IPS-NIHi7 (cell line): ENCODE results near the gene DNMBP.
"Not testable (repeated sequence)": the region's sequence is repeated elsewhere in the genome, so short reads cannot be mapped to it uniquely, and the experiment has no call there.

ENCODE experiments used
- DNase-seq: peaks from one replicate; pipeline ENCODE4 v3.0.0; 2012; ENCODE audit warnings: mixed read lengths; ENCODE audit errors: extremely low spot score

The DNMBP gene

DNA sequence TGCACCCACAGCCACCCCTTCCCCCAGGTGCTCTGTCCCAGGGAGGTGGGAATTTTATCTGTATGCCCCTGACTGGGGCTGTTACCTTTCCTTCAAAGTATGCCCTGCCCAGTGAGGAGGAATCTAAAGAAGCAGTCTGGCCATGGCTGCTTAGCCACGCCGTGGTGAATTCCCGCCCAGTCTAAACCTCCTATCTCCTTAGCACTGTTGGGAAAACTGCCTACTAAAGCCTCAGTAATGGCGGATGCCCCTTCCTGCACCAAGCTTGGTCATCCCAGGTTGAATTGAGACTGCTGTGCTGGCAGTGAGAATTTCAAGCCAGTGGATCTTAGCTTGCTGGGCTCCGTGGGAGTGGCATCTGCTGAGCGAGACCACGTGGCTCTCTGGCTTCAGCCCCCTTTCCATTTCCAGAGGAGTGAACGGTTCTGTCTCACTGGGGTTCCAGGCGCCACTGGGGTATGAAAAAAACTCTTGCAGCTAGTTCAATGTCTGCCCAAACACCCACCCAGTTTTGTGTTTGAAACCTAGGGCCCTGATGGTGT lies 140.1 kb downstream of the DNMBP start:
- peak; percentile 5 for DNase-seq

DNA sequence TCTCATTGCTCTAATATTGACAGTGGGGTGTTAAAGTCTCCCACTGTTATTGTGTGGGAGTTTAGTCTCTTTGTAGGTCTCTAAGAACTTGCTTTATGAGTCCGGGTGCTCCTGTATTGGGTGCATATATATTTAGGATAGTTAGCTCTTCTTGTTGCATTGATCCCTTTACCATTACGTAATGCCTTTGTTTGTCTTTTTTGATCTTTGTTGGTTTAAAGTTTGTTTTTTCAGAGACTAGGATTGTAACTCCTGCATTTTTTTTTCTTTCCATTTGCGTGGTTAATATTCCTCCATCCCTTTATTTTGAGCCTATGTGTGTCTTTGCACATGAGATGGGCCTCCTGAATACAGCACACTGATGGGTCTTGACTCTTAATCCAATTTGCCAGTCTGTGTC lies 142.5 kb downstream of the DNMBP start:
- not testable (repeated sequence) for DNase-seq

DNA sequence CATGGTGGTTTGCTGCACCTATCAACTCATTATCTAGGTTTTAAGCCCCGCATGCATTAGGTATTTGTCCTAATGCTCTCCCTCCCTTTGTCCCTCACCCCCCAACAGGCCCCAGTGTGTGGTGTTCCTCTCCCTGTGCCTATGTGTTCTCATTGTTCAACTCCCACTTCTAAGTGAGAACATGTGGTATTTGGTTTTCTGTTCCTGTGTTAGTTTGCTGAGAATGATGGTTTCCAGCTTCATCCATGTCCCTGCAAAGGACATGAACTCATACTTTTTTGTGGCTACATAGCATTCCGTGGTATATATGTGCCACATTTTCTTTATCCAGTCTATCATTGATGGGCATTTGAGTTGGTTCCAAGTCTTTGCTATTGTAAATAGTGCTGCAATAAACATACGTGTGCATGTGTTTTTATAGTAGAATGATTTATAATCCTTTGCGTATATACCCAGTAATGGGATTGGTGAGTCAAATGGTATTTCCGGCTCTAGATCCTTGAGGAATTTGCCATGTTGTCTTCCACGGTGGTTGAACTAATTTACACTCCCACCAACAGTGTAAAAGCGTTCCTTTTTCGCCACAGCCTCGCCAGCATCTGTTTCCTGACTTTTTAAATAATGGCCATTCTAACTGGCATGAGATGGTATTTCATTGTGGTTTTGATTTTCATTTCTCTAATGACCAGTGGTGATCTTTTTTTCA lies 146.1 kb downstream of the DNMBP start:
- DNase-seq, result not testable (repeated sequence)

DNA sequence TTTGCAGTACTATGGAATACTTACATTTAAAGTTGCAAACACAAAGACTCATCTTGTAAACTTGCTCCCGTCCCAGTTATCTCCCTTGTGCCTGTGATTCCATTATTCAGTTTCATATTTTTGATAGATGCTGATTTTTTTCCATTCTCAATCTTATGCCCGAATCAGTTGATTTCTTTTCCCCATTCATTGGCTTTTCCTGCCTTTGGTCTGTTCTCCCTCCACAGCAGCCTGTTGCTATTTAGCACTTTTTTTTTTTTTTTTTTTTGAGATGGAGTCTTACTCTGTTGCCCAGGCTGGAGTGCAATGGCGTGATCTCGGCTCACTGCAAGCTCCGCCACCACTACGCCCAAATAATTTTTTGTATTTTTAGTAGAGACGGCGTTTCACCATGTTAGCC lies 149.3 kb downstream of the DNMBP start:
- no peak for DNase-seq

DNA sequence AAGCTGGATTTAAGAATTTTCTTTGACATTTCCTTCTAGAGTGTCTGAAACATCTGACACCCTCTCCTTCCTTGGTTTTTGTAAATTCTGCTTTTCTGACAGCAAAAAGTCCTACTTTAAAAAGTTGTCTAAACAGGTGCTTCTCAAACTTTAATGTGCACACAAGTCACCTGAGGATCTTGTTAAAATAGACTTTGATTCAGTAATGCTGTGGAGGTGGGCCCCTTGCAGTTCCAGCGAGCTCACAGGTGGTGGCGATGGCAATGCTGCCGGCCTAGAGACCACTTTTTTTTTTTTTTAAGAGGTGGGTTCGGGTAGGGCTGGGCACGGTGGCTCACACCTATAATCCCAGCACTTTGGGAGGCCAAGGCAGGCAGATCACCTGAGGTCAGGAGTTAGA lies 150.2 kb downstream of the DNMBP start:
- peak; percentile 55 for DNase-seq

DNA sequence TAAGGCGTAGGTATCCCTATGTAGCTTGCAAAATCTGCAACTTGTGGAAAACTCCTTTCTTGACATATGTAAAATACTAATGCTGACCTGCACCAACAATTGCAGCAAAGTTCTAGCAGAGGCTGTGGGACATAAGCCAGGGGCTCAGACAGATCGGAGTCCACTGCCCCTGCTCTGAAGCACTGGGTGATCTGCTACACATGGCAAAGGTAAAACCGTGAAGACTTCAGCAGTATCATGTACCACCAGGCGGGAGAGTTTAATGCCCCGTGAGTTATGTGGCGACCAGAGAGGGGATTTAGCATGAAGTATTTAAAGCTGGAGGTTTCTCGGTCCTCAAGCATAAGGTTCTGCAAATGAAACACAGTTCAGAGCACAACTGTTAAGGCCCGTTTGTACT lies 150.9 kb downstream of the DNMBP start:
- peak; percentile 1 for DNase-seq

DNA sequence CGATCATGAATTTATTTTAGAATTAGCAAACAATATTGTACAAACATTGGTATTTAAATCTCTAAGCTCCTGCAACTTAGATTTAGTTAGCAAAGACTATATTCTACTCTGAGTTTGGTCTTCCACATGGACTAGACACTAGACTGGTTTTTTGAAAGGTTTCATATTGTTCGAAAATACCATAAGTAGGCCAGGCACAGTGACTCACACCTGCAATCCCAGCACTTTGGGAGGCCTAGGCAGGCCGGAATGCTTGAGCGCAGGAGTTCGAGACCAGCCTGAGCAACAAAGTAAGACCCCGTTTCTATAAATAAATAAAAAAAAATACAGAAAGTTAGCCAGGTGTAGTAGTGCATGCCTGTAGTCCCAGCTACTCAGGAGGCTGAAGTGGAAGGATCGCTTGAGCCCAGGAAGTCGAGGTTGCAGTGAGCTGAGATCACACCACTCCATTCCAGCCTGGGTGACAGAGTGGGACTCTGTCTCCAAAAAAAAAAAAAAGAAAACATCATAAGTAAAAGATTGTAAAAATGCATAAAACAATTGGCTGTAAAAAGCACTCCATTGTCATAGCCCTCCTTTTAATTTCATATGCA lies 154.2 kb downstream of the DNMBP start:
- DNase-seq, result no peak

DNA sequence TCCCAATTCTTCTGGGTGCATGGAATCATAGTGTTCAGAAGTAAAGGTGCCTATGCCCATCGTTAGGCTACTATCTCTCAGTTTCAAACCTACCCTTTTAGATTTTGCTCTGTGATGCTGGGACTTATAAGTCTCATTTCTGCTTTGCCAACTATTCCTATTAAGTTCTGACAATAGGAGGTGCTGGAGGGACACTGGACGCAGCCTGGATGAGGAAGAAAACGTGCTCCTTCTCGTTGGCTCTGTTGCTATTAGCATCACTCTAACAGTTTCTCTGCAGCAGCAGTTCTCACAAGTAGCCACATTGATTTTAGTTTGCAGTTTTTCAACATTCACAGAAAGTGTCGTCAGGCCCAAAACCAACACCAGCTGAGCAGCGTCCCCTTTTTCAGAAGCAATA lies 154.9 kb downstream of the DNMBP start:
- peak; percentile 50 for DNase-seq

DNA sequence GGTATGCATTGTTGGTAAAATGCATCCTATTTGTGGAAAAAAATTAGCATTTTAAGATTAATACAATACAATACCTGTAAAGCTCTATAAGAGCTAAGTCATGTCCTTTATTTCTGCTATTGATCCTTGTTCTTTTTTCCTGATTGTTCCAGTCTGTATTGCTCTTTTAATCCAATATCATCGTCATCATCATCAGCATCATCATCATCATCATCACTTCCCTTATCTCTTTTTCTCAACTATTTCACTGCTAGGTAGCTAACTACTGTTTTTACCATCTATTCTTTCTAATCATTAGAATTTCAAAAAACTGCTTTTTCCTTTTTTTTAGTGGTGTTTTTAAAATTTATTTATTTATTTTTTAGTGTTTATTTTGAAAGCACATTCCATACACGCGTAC lies 156.1 kb downstream of the DNMBP start:
- DNase-seq, result no peak

DNA sequence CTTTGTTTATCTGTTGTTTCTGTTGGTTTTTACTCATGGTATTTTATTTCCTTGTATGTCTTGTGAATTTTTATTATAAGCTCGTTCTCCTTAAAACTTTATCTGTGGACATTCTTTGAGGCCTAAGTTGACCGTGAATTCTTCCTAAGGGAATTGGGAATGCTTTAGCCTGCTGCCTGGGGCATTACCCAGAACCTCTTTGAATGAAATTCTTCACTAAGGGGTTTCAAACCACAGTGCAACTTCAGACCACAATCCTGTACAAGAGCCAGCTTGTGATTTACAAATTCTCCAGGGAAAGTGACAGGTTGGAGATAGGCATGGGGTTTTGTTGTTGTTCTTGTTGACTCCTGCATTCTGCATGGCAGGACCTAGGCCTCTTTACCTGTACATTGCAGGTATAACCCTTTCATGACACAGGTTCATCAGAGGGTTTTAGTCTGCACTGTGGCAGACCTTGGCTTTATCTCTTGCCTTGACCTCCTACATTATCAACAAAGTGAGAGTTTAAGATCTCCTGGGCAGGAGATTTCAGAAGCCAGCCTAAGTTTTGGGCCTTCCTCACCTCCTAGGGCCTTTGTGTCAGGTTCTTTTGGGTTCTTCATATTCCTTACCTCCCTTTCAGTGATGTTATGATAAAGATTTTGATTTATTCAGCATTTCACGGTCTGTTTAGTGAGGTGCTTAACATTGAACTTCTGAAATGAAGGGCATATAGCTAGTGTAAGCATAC lies 157.1 kb downstream of the DNMBP start:
- peak; percentile 3 for DNase-seq

DNA sequence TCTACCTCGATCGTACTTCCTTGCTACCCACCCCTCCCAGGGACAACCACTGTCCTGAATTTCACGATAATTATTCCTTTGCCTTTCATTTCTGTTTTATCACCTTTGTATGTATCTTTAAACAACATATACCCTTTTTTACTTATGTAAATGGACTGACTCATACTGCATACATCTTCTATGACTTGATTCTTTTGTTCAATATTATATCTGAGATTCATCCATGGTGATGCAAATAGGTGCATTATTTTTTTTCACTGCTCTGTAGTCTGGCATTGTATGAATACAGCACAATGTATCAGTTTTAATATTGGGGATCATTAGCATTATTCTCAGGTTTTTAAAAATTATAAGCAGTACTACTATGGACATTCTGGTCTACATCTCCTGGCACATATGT lies 157.9 kb downstream of the DNMBP start:
- no peak for DNase-seq

DNA sequence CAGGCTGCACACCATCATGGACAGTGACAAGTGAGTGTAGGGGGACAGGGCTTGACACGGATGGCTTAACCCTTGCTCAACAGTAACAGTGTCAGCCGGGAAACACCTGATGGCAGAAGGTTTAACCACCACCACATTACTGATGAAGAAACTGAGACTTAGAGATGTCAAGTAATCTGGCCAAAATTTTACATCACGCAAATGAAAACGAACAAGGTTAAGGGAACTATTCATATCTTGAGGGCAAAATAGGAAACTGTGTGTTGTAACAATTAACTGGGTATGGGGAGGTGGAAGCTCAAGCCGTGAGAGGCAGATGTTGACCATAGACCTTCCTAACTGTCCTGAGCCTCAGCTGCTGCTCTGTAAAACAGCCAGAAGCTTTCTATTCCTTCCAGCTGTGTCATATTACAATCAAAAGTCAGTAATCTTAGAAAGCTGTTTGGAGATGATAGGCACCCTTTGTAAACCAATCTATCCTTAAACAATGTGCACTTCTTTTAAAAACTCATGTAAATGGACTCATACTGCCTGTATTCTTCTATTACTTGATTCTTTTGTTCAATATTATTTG lies 158.9 kb downstream of the DNMBP start:
- peak; percentile 2 for DNase-seq

DNA sequence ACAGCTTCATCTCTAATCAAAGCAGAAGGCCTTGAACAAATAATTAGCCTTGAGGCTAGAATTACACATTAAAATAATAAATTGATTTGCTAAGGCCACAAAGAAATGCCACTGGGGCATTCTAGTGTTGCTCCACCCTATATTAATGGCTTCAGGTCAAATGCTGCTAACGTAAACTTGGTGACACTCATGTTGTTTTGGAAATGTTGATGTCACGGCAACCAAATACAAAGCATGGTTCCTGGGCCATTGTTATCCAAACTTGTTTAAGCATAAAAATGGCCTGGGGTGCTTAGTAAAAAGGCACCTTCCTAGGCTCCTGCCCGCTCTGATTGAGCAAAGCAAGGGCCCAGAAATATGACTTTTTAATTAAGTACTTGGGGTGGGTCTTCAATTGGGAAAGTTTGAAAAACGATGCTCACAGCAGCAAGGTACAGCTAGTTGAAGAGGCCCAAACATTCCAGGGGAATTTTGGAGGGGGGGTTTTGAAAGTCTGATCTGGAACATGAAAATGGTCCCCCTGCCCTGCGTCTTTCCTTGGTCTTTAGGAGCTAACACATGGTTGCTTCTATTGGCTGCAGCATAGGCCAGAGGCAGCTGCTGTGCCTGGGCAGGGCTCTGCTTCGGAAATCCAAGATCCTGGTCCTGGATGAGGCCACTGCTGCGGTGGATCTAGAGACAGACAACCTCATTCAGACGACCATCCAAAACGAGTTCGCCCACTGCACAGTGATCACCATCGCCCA lies 159.6 kb downstream of the DNMBP start:
- DNase-seq, result peak; percentile 35

DNA sequence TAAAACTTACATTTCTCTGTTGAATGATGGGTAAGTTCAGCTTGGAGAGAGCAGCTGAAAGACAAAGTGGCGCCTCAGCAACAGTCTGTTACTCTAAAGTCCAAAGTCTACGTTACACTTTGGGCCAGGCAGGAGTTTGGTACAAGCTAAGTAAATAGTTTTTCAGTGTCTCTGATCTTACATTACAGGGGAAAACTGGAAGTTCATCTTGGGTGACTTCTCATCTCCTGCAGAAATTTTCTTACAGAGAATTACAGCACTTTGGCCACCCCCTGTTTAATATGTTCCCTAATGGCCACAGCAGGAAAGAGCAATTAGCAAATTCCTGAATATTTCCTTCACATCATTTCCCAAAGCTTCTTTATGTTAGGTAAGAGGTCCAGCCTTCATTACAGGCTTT lies 160.2 kb downstream of the DNMBP start:
- peak; percentile 6 for DNase-seq

DNA sequence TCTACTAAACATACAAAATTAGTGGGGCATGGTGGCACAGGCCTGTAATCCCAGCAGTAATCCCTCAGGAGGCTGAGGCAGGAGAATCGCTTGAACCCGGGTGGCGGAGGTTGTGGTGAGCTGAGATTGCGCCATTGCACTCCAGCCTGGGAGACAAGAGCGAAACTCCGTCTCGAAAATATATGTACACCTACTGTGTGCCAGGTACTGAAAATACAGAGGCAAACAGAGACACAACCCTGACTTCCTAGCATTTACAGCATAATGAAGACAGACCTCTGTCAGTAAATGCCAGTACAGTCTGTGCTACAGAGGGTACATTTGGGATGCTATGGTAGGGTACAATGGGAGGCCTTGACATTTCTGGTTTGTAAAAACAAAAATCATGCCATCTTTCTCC lies 160.7 kb downstream of the DNMBP start:
- DNase-seq, result peak; percentile 1

DNA sequence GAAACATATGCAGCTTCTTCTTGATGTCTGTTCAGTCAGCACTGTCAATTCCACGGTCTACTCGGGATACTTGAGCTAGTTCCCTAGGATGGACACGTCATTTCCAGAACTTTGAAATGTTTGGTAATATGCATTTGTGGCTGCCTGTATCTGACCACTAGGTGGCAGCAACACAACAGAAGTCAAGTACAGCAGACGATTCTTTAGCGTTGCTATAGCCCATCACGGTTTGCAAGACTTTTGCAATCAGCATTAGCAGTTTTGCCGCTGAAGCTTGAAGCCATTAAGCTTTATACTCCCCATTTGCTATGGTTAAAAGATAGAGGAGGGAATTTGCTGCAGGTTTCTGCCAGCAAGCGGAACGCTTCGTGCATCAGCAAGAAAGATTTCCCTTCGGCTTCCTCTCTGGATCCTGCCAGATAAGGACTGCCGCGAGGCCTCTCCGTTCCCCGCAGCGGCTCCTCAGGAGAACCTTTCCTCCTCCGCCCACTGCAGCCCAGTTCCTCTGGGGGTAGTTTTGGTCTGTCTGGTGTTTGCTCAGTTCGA lies 163.8 kb downstream of the DNMBP start:
- peak; percentile 71 for DNase-seq

DNA sequence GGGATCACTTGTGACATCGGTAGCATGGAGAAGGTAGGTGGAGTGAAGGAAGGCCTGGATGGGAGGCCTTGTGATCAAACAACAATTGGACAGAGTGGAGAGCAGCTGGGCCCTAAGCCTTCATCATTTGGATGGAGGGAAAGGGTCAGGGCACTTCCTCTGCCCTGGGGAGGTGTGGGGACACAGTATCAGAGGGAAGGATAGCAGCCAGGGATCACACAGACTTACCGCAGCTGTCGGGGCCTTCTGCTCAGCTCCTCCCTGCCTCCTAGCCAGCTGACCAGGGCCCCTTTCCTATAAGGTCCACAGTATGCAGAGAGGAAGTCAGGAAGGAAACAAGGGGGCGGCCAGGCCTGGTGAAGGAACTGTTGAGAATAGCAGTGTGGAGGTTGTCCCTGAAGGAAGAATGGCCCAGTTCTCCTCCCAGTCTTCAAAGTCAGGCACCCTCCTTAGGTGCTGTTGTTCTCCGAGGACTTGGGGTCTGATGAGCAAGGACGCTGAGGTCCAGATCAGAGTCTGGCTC lies 165.3 kb downstream of the DNMBP start:
- peak; percentile 6 for DNase-seq

DNA sequence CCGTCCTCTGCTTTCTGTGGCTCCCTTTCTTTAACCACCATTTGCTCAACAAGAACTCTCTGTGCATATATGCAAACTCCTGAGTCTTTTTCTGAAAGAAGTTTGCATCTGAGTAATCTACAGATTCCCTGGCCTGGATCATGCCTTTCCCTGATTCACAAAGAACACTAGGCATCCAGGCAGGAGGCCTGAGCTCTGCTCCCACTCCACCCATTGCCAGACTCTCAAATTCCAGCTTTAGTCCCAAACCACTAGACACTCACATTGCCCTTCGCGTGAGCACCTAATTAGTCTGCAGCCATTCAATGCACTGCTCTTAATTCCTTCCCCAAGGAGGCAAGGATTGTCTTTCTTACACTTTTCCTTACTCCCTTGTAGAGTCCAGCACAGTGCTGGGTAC lies 166.4 kb downstream of the DNMBP start:
- DNase-seq, result no peak

DNA sequence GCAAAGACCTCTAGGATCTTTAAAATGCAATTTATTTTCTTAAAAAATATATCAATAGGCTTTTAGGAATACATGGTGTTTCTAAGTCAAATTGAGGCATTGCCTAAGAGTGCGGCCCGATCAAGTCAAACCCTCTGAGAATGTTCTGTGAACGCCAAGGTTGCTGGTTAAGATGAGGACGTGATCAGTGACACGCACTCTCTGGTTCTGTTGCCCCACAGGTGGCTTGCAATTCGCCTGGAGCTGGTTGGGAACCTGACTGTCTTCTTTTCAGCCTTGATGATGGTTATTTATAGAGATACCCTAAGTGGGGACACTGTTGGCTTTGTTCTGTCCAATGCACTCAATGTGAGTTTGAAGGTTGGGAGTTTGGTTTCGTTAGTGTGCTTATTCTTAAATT lies 168.0 kb downstream of the DNMBP start:
- DNase-seq, result no peak

DNA sequence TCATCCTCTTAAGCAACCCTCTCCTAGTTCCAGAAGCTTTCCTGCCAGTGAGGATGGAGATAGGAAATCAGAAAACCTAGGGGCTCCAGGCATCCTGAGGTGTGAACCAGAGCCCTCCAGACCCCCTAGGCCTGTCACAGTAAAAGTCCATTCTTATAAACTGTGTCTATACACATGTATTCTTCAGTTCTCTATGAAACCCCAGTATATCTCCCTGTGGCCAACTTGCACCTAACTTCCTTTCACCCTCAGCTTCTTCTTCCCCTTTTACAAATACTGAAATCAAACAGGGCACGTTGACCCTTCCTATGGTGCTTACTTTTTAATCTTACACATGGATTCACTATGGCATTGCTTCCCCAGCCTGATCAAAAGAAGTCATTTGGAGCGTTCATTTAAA lies 168.9 kb downstream of the DNMBP start:
- not testable (repeated sequence) for DNase-seq

DNA sequence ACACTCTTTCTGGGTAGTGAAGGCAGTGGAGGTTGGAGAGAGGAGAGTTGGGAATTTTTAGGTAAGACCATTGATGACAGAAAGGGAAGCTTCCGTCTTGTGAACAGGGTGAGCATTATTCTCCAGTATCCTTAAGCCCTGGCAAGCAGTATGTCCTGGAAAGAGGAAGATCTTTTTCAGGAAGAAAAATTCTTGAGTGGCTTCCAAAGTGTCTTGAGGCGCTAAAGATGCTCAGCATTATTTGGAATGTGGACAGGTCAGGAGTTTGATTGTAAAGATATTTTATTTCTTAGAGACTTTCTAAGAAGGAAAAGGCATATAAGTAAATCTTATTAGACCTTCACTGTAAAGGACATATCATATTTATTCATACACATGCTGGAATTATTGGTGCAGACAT lies 173.0 kb downstream of the DNMBP start:
- DNase-seq, result no peak
